Measurements from ENCODE around the gene SUPT3H.

DNA sequence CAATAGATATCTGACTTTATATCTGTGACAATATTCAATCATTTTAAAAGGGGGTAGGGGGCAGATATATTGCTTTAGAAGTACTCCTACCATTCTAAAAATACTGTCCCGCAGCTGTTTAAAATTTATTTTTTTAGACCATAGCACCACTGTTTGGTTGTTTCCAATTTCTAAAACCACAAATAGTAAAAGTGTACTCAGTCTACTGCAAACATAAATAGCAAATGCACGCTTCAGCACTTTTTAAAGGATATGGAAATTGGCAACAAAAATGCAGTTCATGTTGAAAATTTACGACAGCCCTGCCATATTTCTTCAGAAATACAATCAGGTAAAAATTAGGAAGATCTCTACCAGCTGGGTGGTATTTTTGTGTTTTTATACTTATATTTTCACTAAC, 181.6 kb downstream of the SUPT3H start:
- no peak for TF ChIP-seq POLR2A (IDR thresholded peaks at IDR 0.05; ENCODE audit: low read depth, low read length)
- TF ChIP-seq POLR2AphosphoS5 (IDR thresholded peaks at IDR 0.05; ENCODE audit: low read depth, low read length) = no peak
- TF ChIP-seq TAF1 (IDR thresholded peaks at IDR 0.05; ENCODE audit: low read depth, low read length) = no peak
